Epithelial cell of proximal tubule (primary cell): ENCODE measurements around the gene PIF1. TPM values are rescaled to one million over a fixed set of nuclear protein-coding genes. Genes with fewer than 3 reads are reported as not detected.

ENCODE experiments used
- DNase-seq: peaks from one replicate; pipeline ENCODE4 v3.0.0-alpha.2; 2011; ENCODE audit warnings: low read depth
- H3K4me3 ChIP-seq: 2 replicates; pipeline ENCODE4 v1.5.1; 2011; ENCODE audit warnings: low read depth, mild to moderate bottlenecking, low read length
- CTCF ChIP-seq: conservative IDR thresholded peaks from 2 replicates; pipeline ENCODE4 v1.5.1; 2012; ENCODE audit warnings: low read depth, mild to moderate bottlenecking, low read length
- total RNA-seq: library from RNA; depleted of rRNA; stranded (reverse); fragments of >200 nt; gene quantifications from 2 replicates; pipeline ENCODE4 v1.2.3, GENCODE V29; 2015

Gene PIF1
- total RNA-seq, 1 donor from 2014 or later: 23.3 TPM

- no peak overlapping the region for H3K4me3 ChIP-seq
- DNase-seq: no peak
- TF ChIP-seq CTCF: peak; percentile 98
Measured at GRCh38 chr15:64809649-64810496, 15.6 kb downstream of the PIF1 start.

- no peak overlapping the region for H3K4me3 ChIP-seq
- TF ChIP-seq CTCF: no peak
Measured at GRCh38 chr15:64808785-64809453, 16.5 kb downstream of the PIF1 start.

GRCh38 chr15:64807751-64808222 lies 17.7 kb downstream of the PIF1 start:
- DNase-seq: no peak
- no peak for TF ChIP-seq CTCF
- H3K4me3 ChIP-seq: no peak overlapping the region

More at GRCh38 chr15:64808785-64809453, 16.5 kb downstream of the PIF1 start:
- no peak for DNase-seq

- TF ChIP-seq CTCF: no peak
- DNase-seq: no peak
- H3K4me3 ChIP-seq: no peak overlapping the region
Measured at GRCh38 chr15:64807051-64807749, 18.2 kb downstream of the PIF1 start.

- TF ChIP-seq CTCF: no peak
- H3K4me3 ChIP-seq: no peak overlapping the region
Measured at GRCh38 chr15:64806509-64806908, 18.9 kb downstream of the PIF1 start.

GRCh38 chr15:64804619-64805018 lies 20.8 kb downstream of the PIF1 start:
- DNase-seq: no peak
- H3K4me3 ChIP-seq: no peak overlapping the region
- TF ChIP-seq CTCF: no peak

More at GRCh38 chr15:64806509-64806908, 18.9 kb downstream of the PIF1 start:
- DNase-seq: no peak
